ENCODE data around the gene LYST.
"Not testable (repeated sequence)": the region's sequence is repeated elsewhere in the genome, so short reads cannot be mapped to it uniquely, and the experiment has no call there.

LYST gene

GRCh38 chr1:235649368-235650163 lies 217.1 kb downstream of the LYST start, which contains the start of gene GNG4:
Gene GNG4, minus strand, starts transcription at chr1:235649784. Its CDS starts 65,946 bp downstream, at chr1:235583838.
- peak; percentile 64 for DNase-seq

GRCh38 chr1:235648954-235649367 lies 217.7 kb downstream of the LYST start:
- peak; percentile 20 for DNase-seq

- DNase-seq, result peak; percentile 77
These were observed 218.2 kb downstream of the LYST start for GRCh38 chr1:235648407-235648907.

GRCh38 chr1:235647537-235647936 lies 219.2 kb downstream of the LYST start:
- not testable (repeated sequence) for DNase-seq

GRCh38 chr1:235646463-235646862 lies 220.2 kb downstream of the LYST start:
- peak; percentile 49 for DNase-seq

- DNase-seq, result no peak
These were observed 221.9 kb downstream of the LYST start for GRCh38 chr1:235644693-235645305.

- no peak for DNase-seq
These were observed 222.6 kb downstream of the LYST start for GRCh38 chr1:235643837-235644692.

- no peak for DNase-seq
These were observed 223.7 kb downstream of the LYST start for GRCh38 chr1:235642943-235643371.

GRCh38 chr1:235642011-235642942 lies 224.4 kb downstream of the LYST start:
- peak; percentile 61 for DNase-seq

- no peak for DNase-seq
These were observed 226.1 kb downstream of the LYST start for GRCh38 chr1:235640580-235640979.

GRCh38 chr1:235639226-235640205 lies 227.2 kb downstream of the LYST start:
- no peak for DNase-seq

- not testable (repeated sequence) for DNase-seq
These were observed 228.1 kb downstream of the LYST start for GRCh38 chr1:235638612-235639011.

- DNase-seq, result no peak
These were observed 228.8 kb downstream of the LYST start for GRCh38 chr1:235637756-235638534.

GRCh38 chr1:235635938-235636662 lies 230.6 kb downstream of the LYST start:
- DNase-seq, result no peak

- no peak for DNase-seq
These were observed 234.0 kb downstream of the LYST start for GRCh38 chr1:235632506-235633401.

- no peak for DNase-seq
These were observed 234.9 kb downstream of the LYST start for GRCh38 chr1:235631816-235632215.

GRCh38 chr1:235628316-235629005 lies 238.2 kb downstream of the LYST start:
- DNase-seq, result no peak

All from COR-L47 (cell line).